ENCODE results near the gene TBC1D3B.

The TBC1D3B gene

DNA sequence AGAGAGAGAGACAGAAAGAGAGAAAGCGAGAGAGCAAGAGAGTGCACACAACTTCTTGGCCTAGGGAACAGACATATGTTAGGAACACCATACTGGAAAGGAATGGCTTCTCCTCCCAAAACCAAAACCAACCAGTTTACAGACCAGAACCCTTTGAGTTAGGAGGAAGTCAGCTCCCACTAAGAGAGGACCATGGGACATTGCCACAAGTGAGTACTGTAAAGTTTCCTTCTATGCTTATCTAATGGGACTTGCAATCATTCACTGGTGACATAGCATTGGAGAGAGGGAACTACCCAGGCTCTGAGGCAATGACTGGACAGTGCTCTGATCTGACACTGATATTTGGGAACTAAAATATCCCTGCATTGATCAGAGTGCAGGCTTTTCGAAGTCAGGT, 32.4 kb downstream of the TBC1D3B start:
- TF ChIP-seq, protein P1, sequence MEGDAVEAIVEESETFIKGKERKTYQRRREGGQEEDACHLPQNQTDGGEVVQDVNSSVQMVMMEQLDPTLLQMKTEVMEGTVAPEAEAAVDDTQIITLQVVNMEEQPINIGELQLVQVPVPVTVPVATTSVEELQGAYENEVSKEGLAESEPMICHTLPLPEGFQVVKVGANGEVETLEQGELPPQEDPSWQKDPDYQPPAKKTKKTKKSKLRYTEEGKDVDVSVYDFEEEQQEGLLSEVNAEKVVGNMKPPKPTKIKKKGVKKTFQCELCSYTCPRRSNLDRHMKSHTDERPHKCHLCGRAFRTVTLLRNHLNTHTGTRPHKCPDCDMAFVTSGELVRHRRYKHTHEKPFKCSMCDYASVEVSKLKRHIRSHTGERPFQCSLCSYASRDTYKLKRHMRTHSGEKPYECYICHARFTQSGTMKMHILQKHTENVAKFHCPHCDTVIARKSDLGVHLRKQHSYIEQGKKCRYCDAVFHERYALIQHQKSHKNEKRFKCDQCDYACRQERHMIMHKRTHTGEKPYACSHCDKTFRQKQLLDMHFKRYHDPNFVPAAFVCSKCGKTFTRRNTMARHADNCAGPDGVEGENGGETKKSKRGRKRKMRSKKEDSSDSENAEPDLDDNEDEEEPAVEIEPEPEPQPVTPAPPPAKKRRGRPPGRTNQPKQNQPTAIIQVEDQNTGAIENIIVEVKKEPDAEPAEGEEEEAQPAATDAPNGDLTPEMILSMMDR (conservative IDR thresholded peaks at IDR 0.05): no peak
- H3K27ac ChIP-seq: no peak overlapping the region

DNA sequence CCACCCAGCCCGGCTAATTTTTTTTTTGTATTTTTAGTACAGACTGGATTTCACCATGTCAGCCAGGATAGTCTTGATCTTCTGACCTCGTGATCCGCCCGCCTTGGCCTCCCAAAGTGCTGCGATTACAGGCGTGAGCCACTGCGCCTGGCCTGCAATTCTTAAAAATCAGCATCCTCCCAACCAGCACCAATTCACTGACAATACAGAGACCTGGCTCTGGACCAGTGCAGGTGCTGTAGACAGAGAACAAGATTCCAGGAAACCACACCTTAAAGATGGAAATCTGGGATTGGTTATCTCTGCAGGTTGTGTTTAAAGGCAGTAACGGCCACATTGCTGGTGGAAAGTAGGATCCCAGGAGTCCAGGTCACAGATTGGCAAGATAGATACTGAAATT, 33.6 kb downstream of the TBC1D3B start:
- TF ChIP-seq, protein P1 (conservative IDR thresholded peaks at IDR 0.05): no peak
- no peak overlapping the region for H3K27ac ChIP-seq

DNA sequence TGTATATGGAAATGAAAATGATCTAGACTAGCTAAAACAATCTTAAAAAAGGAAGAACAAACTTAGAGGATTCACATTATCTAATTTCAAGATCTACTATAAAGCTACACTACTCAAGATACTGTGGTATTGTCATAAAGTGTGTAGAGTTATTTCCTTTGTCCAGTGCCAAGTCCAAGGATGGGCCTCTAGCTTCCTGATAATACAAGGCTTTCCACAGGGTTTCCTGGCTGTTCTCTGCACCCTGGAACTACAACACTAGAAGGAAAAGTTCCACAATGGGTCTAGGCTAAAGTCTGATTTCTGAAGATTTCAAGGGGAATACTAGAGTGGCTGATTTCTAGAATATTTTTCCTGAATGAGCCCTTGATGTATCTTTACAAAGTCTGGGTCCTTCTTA, 34.2 kb downstream of the TBC1D3B start:
- H3K27ac ChIP-seq: no peak overlapping the region
- TF ChIP-seq, protein P1 (conservative IDR thresholded peaks at IDR 0.05): no peak

DNA sequence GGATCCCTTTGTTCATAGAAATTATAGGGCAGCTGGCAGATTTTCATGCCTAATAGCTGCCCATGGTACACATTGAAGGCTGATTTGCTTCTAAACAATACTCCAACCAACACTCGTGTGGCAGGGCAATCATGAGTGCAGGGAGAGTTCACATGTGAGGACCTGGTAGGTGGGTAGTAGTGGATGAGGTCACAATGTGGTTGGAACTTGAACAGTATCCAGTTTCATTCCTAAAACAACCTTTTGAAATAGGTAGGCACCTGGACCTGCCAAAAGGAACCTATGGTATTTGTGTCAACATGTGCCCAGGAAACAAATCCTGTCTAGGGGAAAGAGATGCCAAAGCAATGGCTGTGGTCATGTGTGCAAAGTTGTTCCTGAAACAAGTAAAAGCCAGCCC, 40.0 kb downstream of the TBC1D3B start:
- no peak overlapping the region for H3K27ac ChIP-seq
- TF ChIP-seq, protein P1 (conservative IDR thresholded peaks at IDR 0.05): no peak

DNA sequence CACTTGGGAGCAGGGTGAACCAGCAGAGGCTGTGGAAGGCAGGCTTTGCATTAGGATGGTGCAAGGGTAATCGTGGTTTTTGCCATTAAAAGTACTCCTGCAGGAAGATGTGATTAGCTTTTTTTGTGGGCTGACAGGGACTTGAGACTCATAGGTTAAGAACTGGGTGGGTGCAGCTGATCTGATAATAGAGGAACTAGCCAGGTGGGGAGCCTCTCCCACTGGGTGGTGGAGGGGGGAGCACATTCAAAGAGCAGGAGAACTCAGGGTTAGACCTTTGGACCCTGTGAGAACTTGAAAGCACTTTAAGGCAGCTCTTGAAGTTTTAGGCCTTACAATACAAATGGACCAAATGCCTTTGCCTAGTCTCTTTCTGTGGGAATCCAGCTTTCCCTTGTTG, 40.4 kb downstream of the TBC1D3B start:
- TF ChIP-seq, protein P1 (conservative IDR thresholded peaks at IDR 0.05): no peak
- no peak overlapping the region for H3K27ac ChIP-seq

DNA sequence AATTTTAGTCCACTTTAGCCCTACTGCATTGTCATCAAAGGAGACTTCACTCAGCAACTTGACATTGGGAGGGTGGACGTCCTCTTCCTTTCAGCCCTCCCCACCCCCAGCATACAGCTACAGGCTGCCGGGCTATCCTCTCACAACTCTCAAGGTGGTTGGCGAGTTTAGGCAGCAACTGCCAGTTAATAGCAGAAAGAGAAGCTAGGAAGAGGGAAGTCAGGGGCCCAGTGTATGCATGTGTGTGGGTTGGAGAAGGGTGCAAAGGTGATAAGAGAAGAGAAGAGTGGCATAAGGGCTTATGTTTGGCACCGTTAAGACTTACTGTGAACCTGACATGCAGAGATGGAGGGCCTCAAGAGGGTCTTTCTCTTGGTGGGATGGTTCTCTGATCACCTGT, 41.0 kb downstream of the TBC1D3B start:
- H3K27ac ChIP-seq: no peak overlapping the region
- TF ChIP-seq, protein P1 (conservative IDR thresholded peaks at IDR 0.05): no peak

DNA sequence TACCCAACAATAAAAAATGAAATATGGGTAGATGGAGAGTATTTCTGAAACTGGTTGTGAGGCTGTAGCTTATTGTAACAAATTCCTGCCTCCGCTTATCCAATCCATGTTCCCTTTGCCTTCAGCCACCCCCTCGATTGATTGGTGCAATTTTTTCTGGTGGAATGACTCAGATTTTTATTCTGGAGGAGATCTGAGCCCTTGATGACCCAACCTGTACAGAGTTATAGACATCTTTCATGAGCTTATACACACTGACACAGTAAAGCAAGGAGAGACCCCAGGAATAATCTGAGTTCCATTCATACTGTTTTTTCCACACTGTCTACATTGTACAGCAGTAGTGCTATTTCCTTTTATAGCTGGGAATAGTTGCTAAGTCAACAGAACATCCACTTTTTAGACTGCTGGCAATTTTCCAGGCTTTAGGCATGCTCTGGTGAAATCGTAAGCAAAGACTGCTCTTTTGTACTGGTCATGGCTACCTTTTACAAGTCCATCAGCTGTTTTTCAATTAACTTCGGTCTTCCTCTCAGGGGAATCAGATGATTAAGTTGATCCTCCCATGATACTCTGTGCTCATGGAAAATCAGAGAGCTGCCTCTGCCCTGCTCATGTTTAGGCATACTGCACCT, 42.7 kb downstream of the TBC1D3B start:
- TF ChIP-seq, protein P1 (conservative IDR thresholded peaks at IDR 0.05): no peak
- H3K27ac ChIP-seq: no peak overlapping the region
